Amygdala (tissue), 56 donors: Measurements from ENCODE around the gene LMF1.

Experiments used
- DNase-seq, 56 donors: peaks; one replicate each; lab custom pipeline; 2025; lab: John Stamatoyannopoulos, UW

Gene LMF1

DNA sequence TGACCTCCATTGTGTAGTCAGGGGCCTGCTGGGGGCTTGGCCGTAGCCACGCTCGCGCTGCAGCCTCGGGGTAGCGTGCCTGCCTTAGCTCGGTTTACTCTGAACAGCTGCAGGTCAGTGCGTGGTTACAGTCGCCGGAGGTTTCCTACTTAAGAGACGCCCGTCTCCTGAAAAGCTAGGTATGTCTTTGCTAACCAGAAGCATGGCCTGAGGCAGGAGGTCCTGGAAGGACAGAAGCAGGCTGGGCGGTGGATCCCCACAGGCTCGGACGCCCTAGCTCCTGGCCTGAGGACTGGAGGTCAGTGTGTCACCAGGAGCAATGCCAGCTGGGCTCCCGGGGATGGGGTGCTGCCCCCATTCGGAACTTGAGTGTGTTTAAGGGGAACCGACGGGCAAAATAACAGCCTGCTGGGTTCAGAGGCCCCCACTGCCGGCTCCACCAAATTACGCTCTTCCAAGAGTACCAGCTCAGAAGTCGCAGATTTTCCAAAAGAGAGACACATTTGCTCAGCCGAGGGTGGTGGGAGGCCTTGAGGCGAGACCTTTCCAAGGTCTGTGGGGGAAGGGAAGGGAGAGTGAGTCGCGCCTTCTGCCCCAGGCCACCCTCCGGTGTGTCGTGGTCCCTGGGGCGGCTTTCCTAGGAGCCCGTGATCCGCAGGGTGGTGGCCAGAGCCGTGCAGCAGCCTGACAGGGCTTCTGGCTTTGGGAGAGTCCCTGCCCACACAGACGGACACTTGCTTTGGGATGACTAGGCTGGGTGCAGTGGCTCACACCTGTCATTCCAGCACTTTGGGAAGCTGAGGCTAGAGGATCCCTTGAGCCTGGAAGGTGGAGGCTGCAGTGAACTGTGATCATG lies 166.4 kb downstream of the LMF1 start:
- DNase-seq, result no peak

DNA sequence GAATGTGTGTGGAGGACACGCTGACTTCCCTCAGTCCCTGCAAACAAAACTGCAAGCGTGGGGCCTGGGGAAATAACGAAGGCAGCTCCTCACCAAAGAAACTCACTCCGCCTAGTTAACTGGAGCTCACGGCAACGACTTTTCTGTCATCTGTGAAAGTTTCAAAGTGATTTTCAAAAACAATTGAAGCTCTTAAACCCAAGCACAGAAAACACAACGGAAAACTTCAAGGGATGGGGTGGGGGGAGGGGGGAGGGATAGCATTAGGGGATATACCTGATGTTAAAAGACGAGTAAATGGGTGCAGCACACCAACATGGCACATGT lies 167.1 kb downstream of the LMF1 start:
- no peak for DNase-seq
